ENCODE data around the gene ZNF3. TPM values are rescaled to one million over a fixed set of nuclear protein-coding genes. Genes with fewer than 3 reads are reported as not detected.

The ZNF3 gene
- total and polyA plus RNA-seq, 9 of the 15 experiments (the other 6 are each of a cell fraction or from before 2014, with no cell fraction given), result 30.0 to 64.9 (median 51.5) TPM

GRCh38 chr7:100049441-100050291 lies 31.9 kb downstream of the ZNF3 start, which contains the start of gene ZSCAN21 (continued):
- TF ChIP-seq ETS2 (tag; IDR thresholded peaks at IDR 0.05; ENCODE audit: borderline replicate concordance, poor library complexity, severe bottlenecking), result no peak
- TF ChIP-seq PPARD (CRISPR knock-in tag; IDR thresholded peaks at IDR 0.05), result no peak
- peak; percentile 78; the same call in 1 of the 2 replicates for TF ChIP-seq RB1 (IDR thresholded peaks at IDR 0.05; ENCODE audit: low read depth)
- no peak for TF ChIP-seq U2AF2 (optimal IDR thresholded peaks at IDR 0.05; ENCODE audit: low read depth, low read length)
- 0 out of 4 replicates have a peak, but pooled peaks of 1 of the 2 experiments have one; percentile 6 for TF ChIP-seq RCOR1 (IDR thresholded peaks at IDR 0.05; ENCODE audit: borderline replicate concordance in 1 of 2, low read depth in 2 of 2, low read length in 2 of 2)
- no peak for TF ChIP-seq NCOA6 (IDR thresholded peaks at IDR 0.05)
- no peak for TF ChIP-seq SMAD1 (IDR thresholded peaks at IDR 0.05; ENCODE audit: low read depth, low read length, partially characterized antibody)
- TF ChIP-seq SMC3 (conservative IDR thresholded peaks at IDR 0.05; ENCODE audit: insufficient read depth, low read depth, low read length), result no peak
- peak; percentile 86 for TF ChIP-seq KDM5B (IDR thresholded peaks at IDR 0.05; ENCODE audit: insufficient replicate concordance, low read depth, low read length)
- TF ChIP-seq JUND (IDR thresholded peaks at IDR 0.05; ENCODE audit: borderline replicate concordance, low read depth, low read length), result peak; percentile 52
- TF ChIP-seq JUND (tag; IDR thresholded peaks at IDR 0.05; ENCODE audit: borderline replicate concordance, low read depth, low read length), result no peak; the same call in 2 of the 3 replicates
- TF ChIP-seq TBL1XR1 (IDR thresholded peaks at IDR 0.05; ENCODE audit: low read length in 2 of 2), result peak in 1 of 2 experiments; percentile 22; a peak in 2 of 4 replicates
- TF ChIP-seq HNRNPLL (IDR thresholded peaks at IDR 0.05; ENCODE audit: low read depth, low read length, poor library complexity, severe bottlenecking), result peak; percentile 48
- TF ChIP-seq C11orf30 (IDR thresholded peaks at IDR 0.05; ENCODE audit: low read depth), result peak; percentile 98
- TF ChIP-seq EHMT2 (IDR thresholded peaks at IDR 0.05), result peak; percentile 62; the same call in 1 of the 2 replicates
- no peak for TF ChIP-seq SMARCC2 (IDR thresholded peaks at IDR 0.05; ENCODE audit: low read depth)
- peak; percentile 80 for TF ChIP-seq ETV1 (tag; conservative IDR thresholded peaks at IDR 0.05; ENCODE audit: low read depth)
- peak; percentile 23; the same call in 1 of the 2 replicates for TF ChIP-seq PATZ1 (CRISPR knock-in tag; IDR thresholded peaks at IDR 0.05; ENCODE audit: borderline replicate concordance)
- TF ChIP-seq, protein P1, sequence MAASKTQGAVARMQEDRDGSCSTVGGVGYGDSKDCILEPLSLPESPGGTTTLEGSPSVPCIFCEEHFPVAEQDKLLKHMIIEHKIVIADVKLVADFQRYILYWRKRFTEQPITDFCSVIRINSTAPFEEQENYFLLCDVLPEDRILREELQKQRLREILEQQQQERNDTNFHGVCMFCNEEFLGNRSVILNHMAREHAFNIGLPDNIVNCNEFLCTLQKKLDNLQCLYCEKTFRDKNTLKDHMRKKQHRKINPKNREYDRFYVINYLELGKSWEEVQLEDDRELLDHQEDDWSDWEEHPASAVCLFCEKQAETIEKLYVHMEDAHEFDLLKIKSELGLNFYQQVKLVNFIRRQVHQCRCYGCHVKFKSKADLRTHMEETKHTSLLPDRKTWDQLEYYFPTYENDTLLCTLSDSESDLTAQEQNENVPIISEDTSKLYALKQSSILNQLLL (CRISPR knock-in tag; IDR thresholded peaks at IDR 0.05; ENCODE audit: borderline replicate concordance), result no peak
- no peak for TF ChIP-seq ZNF778 (CRISPR knock-in tag; IDR thresholded peaks at IDR 0.05)
- no peak for TF ChIP-seq NFE2 (IDR thresholded peaks at IDR 0.05; ENCODE audit: low read depth)
- TF ChIP-seq SPI1 (IDR thresholded peaks at IDR 0.05; ENCODE audit: borderline replicate concordance, low read depth, low read length), result no peak
- no peak for TF ChIP-seq ZFP91 (CRISPR knock-in tag; IDR thresholded peaks at IDR 0.05)
